Measurements from ENCODE around the gene INPP5A.
A peak's percentile ranks its signal among the peaks of the same experiment; 100 is the strongest.
"Not testable (repeated sequence)": the region's sequence is repeated elsewhere in the genome, so short reads cannot be mapped to it uniquely, and the experiment has no call there.

The INPP5A gene

DNA sequence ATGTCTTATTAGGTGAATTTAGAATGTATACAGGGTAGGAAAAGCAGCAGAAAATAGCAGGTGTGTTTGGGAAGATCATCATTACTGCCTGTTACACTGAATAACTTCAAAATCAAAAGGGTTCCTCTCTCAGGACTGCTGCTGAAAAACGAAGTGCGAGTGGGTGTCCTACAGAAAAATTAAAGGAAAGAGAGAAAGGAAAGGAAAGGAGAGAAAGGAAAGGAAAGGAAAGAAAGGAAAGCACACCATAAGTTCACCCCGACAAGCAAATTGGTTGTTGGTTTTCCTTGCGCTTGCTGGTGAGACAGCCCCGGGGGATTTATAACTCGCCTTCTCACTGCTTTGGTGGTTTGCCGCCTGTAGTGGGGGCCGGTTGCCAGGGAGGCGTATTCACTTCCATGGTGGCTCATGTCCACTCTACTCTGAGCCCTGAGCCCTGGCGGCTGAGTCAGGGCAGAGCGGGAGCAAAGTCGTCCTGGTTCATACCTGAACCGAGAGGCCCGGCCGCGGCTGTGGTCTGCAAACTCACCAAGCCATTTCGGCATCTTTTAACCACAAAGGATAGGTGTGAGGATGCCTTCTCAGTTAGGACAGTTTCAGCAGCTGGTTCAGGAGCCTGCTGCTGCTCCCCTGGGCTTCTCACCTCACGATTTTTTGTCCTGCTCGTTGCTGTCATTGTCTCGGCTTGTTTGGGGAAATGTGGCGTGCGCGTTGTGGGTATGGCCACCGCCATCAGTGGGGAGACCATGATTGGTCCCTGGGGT, 26.1 kb downstream of the INPP5A start:
- H3K27me3 Mint-ChIP-seq: no peaks in the 10 kb centered on the region
- H3K4me1 Mint-ChIP-seq: peaks cover 37% of the 10 kb centered on the region
- ATAC-seq (no peak), DNase-seq (no peak)
- H3K27ac Mint-ChIP-seq: peak overlapping the region; percentile 23
- no peaks in the 10 kb centered on the region for H3K36me3 Mint-ChIP-seq (ENCODE audit: low read depth)
- H3K4me3 Mint-ChIP-seq: no peak overlapping the region
- H3K9me3 Mint-ChIP-seq: no peaks in the 10 kb centered on the region

DNA sequence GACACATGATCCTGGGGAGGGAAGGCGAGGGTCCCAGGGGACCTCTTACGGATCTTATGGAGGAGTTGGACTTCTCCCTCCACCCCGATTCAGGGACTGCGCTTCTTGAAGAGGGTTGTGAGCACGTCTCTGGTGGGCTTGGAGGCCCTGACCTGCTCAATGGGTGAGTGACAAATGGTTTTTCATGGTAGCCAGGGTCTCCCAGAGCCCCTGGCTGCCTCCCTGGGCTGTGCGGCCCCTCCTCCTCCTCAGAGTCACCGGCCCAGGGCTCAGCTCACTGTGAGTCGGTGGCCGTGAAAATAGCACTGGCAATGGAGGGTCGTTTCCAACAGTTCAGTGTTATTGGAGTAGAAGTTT, 26.6 kb downstream of the INPP5A start:
- ATAC-seq (no peak), DNase-seq (no peak)
- Mint-ChIP-seq H3K4me1 (peaks cover 35% of the 10 kb centered on the region), H3K27me3 (no peaks in the 10 kb centered on the region), H3K9me3 (no peaks in the 10 kb centered on the region), H3K36me3 (ENCODE audit: low read depth) (no peaks in the 10 kb centered on the region), H3K4me3 (no peak overlapping the region), H3K27ac (no peak overlapping the region)

- peaks cover 32% of the 10 kb centered on the region for H3K4me1 Mint-ChIP-seq
- H3K4me3 Mint-ChIP-seq: no peak overlapping the region
- no peak for ATAC-seq
- H3K27me3 Mint-ChIP-seq: no peaks in the 10 kb centered on the region
- H3K9me3 Mint-ChIP-seq: no peaks in the 10 kb centered on the region
- DNase-seq: no peak
- H3K27ac Mint-ChIP-seq: no peak overlapping the region
- no peaks in the 10 kb centered on the region for H3K36me3 Mint-ChIP-seq (ENCODE audit: low read depth)
These were observed 27.1 kb downstream of the INPP5A start for GRCh38 chr10:132564690-132565089.

DNA sequence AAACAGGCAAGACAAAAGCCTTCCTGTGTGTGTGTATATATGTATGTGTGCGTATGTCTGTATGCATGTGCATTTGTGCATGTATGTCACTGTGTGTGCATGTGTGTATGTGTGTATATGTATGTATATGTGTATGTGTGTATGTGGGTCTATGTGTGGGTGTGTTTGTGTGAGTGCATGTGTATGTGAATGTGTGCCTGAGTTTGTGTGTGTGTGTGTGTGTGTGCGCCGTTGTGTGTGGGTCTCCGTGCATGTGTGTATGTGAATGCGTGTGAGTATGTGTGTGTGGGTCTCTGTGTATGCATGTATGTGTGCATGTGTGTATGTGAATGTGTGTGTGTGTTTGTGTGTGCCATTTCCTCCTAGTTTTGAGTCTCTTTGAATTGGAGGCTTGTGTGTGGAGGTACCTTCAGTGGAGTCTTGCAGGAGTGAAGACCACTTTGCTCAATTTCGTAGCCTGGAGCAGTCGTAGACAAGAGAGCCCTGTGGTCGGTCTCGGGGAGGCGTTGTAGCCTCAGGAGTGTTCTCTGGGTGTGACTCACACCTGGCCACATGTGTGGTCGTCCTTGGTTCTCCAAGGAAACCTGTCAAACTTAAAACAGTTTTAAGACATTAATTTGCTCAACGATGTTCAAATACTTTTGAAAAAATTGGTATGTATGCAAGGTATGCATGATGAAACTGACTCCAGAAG, 28.1 kb downstream of the INPP5A start:
- Mint-ChIP-seq H3K9me3 (no peaks in the 10 kb centered on the region), H3K27me3 (no peaks in the 10 kb centered on the region), H3K36me3 (ENCODE audit: low read depth) (no peaks in the 10 kb centered on the region), H3K4me3 (no peak overlapping the region), H3K27ac (no peak overlapping the region), H3K4me1 (peaks cover 22% of the 10 kb centered on the region)
- DNase-seq (no peak), ATAC-seq (no peak)

- DNase-seq: no peak
- no peak overlapping the region for H3K4me3 Mint-ChIP-seq
- H3K36me3 Mint-ChIP-seq (ENCODE audit: low read depth): no peaks in the 10 kb centered on the region
- no peaks in the 10 kb centered on the region for H3K9me3 Mint-ChIP-seq
- H3K27ac Mint-ChIP-seq: no peak overlapping the region
- ATAC-seq: no peak
- H3K4me1 Mint-ChIP-seq: peaks cover 14% of the 10 kb centered on the region
- peaks cover under 1% of the 10 kb centered on the region for H3K27me3 Mint-ChIP-seq
These were observed 29.3 kb downstream of the INPP5A start for GRCh38 chr10:132566892-132567291.

GRCh38 chr10:132570265-132570664, 32.7 kb downstream of the INPP5A start:
- H3K27ac Mint-ChIP-seq: peak overlapping the region; percentile 31
- DNase-seq (no peak), ATAC-seq (no peak)
- H3K27me3 Mint-ChIP-seq: peaks cover 2% of the 10 kb centered on the region
- no peaks in the 10 kb centered on the region for H3K36me3 Mint-ChIP-seq (ENCODE audit: low read depth)
- H3K4me1 Mint-ChIP-seq: peaks cover 9% of the 10 kb centered on the region
- no peaks in the 10 kb centered on the region for H3K9me3 Mint-ChIP-seq
- H3K4me3 Mint-ChIP-seq: no peak overlapping the region

GRCh38 chr10:132570771-132571649, 33.4 kb downstream of the INPP5A start:
- no peak overlapping the region for H3K4me3 Mint-ChIP-seq
- H3K4me1 Mint-ChIP-seq: peaks cover 2% of the 10 kb centered on the region
- DNase-seq: no peak
- H3K27ac Mint-ChIP-seq: no peak overlapping the region
- no peaks in the 10 kb centered on the region for H3K36me3 Mint-ChIP-seq (ENCODE audit: low read depth)
- no peaks in the 10 kb centered on the region for H3K9me3 Mint-ChIP-seq
- no peak for ATAC-seq
- peaks cover 2% of the 10 kb centered on the region for H3K27me3 Mint-ChIP-seq

DNA sequence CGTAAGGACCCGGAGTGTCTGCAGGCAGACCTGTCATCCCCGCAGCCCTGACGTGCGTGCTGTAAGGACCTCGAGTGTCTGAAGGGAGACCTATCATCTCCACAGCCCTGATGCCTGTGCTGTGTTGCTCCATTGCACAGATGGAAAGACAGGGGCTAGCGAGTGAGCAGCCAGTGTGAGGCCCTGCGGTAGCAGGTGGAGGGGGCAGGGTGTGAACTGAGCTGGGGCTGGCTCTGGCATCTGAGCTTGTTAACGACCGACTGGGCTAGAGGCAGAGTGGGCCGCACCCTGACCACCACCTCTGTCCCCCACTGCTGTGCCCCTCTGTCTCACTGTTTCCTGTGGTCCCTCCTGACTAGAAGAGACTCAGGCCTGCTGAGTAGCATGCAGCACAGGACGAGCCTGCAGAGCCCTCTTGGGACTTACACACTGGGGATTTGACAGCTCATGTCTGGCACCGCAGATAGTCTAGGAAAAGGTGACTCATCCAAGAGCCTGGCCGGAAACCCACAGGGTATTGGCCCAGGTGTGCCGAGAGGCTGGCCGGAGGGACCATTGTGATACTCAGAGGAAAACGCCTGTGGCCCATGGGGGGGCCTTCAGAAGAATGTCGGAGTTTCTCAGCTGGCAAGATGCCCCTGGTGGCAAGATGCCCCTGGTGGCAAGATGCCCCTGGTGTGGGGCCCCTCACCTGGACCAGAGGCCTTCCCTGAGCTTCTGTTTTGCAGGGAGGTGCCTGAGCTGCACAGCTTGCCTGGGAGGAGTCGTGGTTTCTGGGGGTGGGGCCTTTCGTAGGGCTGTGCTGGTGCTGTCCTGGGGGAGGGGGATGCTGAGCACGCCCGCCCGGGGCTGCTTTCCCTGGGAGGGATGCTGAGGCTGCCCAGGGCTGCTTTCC, 34.3 kb downstream of the INPP5A start:
- Mint-ChIP-seq H3K27ac (no peak overlapping the region), H3K4me1 (peaks cover 3% of the 10 kb centered on the region), H3K4me3 (peak overlapping the region; percentile 71), H3K36me3 (ENCODE audit: low read depth) (no peaks in the 10 kb centered on the region), H3K9me3 (no peaks in the 10 kb centered on the region), H3K27me3 (peaks cover 2% of the 10 kb centered on the region)
- DNase-seq (peak; percentile 75), ATAC-seq (peak; percentile 91)

DNA sequence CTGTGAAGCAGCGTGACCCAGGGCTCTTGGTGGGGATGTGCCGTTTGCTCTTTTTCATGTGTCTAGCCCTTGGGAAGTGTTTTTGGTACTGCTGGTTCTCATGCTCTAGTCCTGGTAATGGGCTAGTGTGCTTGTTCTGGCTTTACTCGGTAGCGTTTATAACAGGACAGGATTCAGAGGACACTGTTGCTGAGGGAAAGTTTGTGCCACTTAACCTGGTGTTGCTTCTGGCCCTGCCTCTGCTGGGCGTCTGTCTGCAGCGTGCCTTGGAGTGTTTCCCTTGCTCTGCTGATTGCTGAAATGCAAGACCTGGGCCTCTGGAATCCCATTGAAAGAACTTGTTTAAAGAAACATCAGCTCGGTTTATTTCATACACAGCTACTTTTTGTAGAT, 35.0 kb downstream of the INPP5A start:
- Mint-ChIP-seq H3K4me3 (no peak overlapping the region), H3K36me3 (ENCODE audit: low read depth) (no peaks in the 10 kb centered on the region), H3K27ac (no peak overlapping the region), H3K4me1 (peaks cover 2% of the 10 kb centered on the region), H3K9me3 (no peaks in the 10 kb centered on the region), H3K27me3 (peaks cover 2% of the 10 kb centered on the region)
- DNase-seq (no peak), ATAC-seq (no peak)

DNA sequence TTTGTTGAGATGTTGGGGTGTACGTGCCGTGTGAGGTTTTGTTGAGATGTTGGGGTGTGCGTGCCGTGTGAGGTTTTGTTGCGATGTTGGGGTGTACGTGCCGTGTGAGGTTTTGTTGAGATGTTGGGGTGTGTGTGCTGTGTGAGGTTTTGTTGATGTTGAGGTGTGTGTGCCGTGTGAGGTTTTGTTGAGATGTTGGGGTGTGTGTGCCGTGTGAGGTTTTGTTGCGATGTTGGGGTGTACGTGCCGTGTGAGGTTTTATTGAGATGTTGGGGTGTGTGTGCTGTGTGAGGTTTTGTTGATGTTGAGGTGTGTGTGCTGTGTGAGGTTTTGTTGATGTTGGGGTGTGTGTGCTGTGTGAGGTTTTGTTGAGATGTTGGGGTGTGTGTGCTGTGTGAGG, 35.4 kb downstream of the INPP5A start:
- not testable (repeated sequence) for H3K4me1 Mint-ChIP-seq; H3K9me3 Mint-ChIP-seq; H3K27me3 Mint-ChIP-seq; DNase-seq; H3K36me3 Mint-ChIP-seq (ENCODE audit: low read depth); ATAC-seq; H3K4me3 Mint-ChIP-seq; H3K27ac Mint-ChIP-seq

GRCh38 chr10:132574288-132574687, 36.7 kb downstream of the INPP5A start:
- Mint-ChIP-seq H3K36me3 (ENCODE audit: low read depth) (no peaks in the 10 kb centered on the region), H3K4me1 (peaks cover 2% of the 10 kb centered on the region), H3K27ac (no peak overlapping the region), H3K9me3 (no peaks in the 10 kb centered on the region), H3K27me3 (peaks cover 2% of the 10 kb centered on the region), H3K4me3 (no peak overlapping the region)
- DNase-seq: no peak
- ATAC-seq: no peak

- Mint-ChIP-seq H3K4me1 (peaks cover 2% of the 10 kb centered on the region), H3K27me3 (peaks cover 2% of the 10 kb centered on the region), H3K9me3 (no peaks in the 10 kb centered on the region), H3K27ac (peak overlapping the region; percentile 67), H3K36me3 (ENCODE audit: low read depth) (no peaks in the 10 kb centered on the region), H3K4me3 (peak overlapping the region; percentile 46)
- ATAC-seq (no peak), DNase-seq (no peak)
These were observed 37.3 kb downstream of the INPP5A start for GRCh38 chr10:132574783-132575319.

DNA sequence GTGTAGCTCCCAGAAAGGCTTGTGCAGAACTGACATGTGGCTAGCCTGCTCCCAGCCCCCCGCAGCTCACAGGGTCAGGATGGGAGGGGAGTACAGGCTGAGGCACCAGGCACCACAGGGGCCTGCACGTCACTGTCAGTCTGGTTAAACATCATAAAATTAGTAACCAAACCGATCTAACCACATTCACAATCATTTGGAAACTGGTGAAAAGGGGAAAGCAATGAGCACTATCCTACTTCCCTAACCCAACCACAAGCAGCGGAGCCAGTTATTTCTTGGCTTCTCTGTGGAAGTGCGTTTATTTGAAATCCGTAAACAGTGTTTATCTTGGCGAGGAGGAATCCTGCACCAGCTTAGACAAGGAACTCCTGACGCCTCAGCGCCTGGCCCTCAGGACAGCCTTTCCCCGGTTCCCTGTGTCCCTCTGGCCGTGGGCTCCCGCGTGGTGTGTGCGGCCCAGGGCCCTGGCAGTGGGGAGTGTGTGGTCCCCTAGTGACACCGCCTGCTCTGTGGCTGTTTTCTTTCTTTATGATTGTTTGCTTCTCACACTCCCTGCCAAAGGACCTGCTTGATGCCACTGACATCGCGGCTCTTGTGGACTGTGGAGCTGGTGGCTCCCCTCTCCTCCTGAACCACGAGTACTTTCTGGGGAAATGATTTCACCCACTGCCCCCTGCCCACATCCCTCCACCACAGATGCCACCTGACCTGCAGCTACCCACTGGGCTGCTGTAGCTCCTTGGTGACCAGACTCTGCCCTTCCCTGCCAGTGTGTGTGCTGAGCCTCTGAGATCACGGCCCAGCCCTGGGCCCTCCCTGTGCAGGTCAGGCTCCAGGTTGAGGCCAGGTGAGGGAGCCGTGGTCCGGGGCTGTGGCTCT, 38.0 kb downstream of the INPP5A start:
- DNase-seq: peak; percentile 65

More for the DNA sequence above, 38.0 kb downstream of the INPP5A start:
- Mint-ChIP-seq H3K27me3 (peaks cover 2% of the 10 kb centered on the region), H3K36me3 (ENCODE audit: low read depth) (no peaks in the 10 kb centered on the region), H3K4me1 (peaks cover 6% of the 10 kb centered on the region), H3K4me3 (peak overlapping the region; percentile 46), H3K27ac (peak overlapping the region; percentile 67), H3K9me3 (no peaks in the 10 kb centered on the region)
- peak; percentile 63 for ATAC-seq
